ENCODE results near the gene PRPF38A. TPM values are rescaled to one million over a fixed set of nuclear protein-coding genes. Genes with fewer than 3 reads are reported as not detected.
A peak's percentile ranks its signal among the peaks of the same experiment; 100 is the strongest.
"Not testable (repeated sequence)": the region's sequence is repeated elsewhere in the genome, so short reads cannot be mapped to it uniquely, and the experiment has no call there.

The PRPF38A gene, protein sequence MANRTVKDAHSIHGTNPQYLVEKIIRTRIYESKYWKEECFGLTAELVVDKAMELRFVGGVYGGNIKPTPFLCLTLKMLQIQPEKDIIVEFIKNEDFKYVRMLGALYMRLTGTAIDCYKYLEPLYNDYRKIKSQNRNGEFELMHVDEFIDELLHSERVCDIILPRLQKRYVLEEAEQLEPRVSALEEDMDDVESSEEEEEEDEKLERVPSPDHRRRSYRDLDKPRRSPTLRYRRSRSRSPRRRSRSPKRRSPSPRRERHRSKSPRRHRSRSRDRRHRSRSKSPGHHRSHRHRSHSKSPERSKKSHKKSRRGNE
- total RNA-seq (2014; rRNA removed): 12.2 and 13.8 TPM in 2 replicates
- polyA plus RNA-seq (2012): 13.0 TPM

DNA sequence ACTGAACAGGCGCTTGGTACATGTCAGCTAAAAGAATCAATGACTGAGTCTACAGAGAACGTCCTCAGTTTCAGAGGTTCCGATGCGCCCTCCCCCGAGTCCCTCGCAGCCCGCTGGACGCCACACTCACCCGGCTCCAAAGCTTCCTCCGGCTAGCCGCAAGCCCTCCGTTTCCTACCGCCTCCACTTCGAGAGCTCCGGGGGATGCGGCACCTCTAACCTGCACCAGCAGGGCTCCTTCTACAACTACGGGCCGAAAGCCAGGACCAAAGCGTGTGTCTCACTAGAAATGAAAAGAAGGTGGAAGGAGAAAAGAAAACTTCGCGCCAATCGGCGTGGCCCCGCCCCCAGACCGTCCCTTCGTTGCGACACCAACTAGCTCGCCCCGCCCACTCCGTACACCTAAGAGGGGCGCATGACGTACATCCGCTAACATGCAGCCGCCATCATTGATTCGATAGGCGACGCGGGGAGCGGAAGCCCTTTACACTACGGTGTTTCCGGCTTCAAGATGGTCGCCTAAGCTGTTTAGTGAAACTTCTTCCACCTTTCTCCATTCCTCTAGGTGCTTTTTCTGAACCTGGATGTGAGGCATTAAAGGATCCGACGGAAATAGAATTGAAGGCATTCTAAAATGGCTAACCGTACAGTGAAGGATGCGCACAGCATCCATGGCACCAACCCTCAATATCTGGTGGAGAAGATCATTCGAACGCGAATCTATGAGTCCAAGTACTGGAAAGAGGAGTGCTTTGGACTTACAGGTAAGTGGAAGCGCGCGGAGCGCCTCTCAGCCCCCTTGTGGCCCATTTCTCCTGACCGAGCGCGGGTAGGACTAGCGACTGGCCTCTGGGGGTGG is at the start of gene PRPF38A, which contains the start of gene ORC1:
Gene PRPF38A (plus strand): TSS at position 487 of the 859 bp plus-strand sequence. CDS start 148 bp downstream, at position 635.
Gene ORC1 (minus strand): TSS at position 308 of the 859 bp plus-strand sequence. CDS start 2,200 bp downstream, outside the sequence.
- DNase-seq (ENCODE audit: low read depth): peak; percentile 96

DNA sequence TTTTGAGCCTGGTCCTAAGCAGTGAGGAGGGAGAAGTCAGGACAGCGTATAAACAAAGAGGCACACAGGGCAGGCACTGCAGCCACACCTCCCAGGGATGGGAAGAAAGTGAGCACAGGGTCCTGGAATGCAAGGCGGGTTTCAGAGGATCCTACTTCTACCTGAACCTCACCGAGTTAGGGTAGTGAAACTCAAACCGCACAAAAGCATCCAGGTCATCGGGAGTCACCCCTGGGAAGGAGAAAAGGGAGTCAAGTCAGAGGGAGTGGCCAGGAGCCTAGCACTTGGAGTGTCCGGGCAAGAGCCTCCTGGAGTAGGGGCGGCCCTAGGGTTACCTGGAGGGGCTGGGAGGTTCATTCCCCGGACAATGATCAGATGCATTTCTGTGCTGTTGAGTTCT is 49.0 kb upstream of the PRPF38A start:
- no peak for DNase-seq (ENCODE audit: low read depth)

DNA sequence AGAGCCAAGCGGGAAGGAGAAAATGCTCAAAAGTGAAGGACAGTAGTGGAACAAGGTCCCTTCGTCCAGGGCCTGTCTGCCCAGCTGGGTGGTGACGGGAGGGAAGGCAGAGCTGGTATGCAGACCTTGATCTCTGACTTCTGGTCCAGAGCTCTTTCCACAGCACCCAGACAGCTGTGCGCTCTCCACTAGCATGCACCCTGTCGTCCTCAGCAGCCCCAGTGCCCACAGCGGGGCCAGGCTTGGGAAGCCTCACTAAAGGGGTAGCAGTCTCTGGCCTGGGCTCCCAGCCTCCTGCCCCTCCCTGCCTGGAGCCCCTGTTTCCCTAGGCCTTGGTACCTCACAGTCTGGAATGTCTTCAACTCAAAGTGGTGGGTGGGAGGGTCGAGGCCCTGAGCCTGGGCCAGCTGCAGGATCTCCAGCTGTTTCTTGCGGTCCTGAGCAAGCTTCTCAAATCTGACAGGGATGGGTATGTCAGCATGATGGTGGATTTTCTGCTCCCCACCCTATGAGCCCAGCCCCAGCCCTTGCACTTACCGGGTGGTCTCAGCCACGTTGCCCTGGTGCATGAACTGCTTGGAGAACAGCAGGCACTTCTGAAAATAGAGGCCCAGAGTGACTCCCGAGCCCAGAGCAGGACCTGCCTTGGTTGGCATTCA is 48.4 kb upstream of the PRPF38A start:
- DNase-seq (ENCODE audit: low read depth): no peak

DNA sequence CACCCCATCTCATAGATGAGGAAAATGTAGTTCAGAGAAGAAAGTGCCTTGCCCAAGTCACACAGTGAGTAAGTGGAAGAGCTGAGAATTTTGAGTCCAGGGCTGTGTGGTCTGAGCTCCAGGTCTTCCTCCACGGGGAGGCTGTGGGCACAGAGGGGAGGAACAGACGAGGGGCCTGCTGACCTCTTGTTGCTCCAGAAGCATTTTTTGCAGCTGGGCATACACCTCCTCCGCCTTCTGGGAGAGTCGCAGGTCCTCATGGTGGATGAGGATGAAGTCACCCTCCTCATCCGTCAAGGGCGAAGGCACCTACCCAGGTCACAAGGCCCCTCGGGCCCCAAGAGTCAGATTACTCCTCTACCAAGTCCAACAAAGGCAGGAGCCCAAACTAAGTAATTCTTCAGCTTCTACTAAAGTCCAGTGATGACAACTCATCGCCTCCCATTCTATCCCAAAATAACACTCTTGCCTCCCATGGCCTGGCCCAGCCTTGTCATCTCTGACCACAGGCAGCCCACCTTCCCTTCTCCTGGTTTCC is 47.5 kb upstream of the PRPF38A start:
- DNase-seq (ENCODE audit: low read depth): no peak

DNA sequence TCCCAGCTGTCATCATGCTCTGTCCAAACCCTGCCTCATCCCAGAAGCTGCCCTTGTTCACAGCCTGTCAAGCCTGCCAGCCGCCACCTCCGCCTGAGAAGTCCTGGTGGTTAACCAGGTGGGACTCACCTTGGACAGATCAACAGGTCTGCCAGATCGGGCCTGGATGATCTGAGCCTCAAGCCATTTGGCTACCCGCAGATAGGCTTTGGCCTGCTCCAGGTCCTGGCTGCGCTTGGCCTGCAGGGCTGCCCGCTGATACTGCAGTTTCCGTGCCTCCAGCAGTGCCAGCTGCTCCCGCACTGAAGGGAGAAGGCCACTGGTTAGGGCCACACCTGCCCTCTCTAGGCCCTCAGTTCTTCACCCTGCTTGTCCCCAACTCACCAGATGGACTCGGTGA is 47.0 kb upstream of the PRPF38A start:
- DNase-seq (ENCODE audit: low read depth): no peak

DNA sequence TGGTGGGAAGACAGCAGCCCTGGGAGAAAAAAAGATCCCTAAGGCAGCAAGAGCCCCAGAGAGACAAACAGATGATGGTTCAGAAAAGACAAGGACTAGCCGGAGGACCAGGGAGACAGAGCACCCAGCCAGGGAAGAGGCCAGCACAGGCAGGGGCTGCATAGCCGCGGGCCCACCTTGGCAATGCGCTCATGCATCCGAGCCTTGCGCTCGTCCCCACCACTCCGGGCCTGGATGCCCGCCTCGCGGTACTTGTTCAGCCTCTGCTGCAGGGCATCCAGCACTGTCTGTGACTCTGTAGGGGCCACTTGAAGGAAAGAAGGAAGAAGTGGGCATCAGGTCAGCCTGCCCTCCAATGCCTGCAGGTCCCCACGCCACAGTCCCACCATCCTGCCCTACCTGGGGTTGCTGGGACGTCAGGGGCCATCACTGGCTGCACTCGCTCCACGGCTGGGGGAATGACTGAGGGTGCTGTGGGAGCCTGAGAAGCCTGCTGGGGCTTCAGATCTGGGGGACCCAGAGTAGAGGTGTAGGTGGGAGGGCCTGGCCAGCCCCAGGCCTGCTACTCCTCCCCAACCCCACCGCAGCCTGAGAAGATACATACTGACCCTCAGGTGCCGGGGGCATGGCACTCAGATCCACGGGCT is 45.4 kb upstream of the PRPF38A start:
- no peak for DNase-seq (ENCODE audit: low read depth)

DNA sequence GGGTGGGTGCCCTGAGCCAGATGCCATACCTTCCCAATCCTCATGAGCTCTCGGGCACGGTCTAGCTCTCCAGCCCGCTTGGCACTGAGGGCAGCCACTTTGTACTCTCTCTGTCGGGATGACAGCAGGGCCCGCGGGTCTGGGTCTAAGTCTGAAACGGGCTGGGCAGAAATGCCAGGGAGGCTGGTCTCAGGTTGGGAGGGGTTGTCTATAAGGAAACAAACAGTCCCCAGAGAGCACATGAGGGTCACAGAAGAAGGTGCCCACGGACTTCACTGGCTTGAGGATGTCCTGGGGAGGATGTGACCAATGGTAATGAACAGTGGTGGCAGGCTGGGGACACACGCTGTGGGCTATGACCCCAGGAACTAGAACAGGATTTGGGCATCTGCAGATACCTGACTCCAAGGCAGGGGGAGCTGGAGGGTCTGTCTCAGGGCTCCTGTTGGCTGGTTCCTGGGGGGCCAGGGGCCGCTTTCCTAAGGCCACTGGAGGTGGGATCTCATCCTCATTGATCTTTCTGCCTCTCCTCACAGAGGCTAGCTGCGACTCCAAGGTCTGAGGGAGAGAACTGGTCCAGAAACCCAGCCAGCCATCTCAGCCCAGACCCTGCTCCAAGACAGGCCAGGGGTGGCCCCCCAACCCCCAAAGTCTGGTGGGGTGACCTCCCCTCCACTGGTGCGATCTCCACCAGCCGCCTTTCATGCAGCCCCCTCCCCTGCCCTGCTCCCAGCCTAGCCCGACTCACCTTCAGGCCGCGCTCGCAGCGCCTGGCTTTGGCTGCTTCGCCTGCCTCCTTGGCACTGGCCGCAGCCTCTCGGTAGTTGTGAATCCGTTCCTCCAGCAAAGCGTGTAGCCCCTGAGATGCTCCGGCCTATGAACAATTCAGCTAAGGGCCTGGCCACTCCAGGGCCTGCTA is 44.5 kb upstream of the PRPF38A start:
- no peak for DNase-seq (ENCODE audit: low read depth)

DNA sequence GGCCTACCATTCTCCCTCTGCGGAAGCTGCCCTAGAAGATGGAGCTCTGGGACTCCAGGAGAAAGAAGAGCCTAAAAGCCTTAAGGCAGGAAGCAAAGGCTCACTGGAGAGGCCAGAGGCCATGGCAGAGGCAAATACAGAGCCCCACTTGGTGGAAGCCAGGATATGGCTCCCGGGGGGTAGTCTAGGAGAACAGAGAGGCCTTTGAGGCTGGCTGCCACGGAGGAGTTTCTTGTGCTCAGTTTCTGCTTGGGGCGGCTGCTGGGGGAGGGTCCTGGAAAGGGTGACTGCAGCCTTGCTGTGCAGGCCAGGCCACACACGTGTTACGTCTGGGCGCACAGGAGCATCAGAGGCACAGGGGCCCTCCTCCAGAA is 43.8 kb upstream of the PRPF38A start:
- DNase-seq (ENCODE audit: low read depth): no peak

DNA sequence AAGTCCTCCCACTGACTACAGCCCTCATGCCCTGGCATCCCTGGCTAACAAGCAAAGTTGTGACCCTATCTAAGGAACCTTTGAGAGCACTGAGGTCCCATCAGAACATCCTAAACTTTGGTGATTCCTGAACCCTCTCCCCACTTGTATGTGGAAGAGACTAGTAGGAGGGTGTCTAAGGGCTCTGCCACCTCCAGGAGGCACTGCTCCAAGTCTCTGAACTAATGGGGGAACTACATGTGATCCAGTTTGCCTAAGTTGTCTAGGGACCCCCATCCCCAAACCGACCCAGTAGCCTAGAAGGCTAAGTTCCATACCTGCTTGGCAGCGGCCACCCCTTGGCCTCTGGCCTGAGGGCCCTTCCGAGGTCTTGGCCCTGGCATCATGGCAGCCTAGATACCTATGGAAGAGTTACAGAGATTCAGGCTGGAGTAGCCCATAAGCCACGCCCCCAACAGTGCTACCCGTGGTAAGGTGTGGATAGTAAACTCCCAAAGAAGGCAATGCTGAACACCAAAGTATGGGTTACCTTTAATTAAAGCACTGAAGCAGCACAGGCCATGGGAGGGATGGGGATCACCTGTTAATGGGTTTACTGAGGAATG is 40.1 kb upstream of the PRPF38A start:
- no peak for DNase-seq (ENCODE audit: low read depth)

DNA sequence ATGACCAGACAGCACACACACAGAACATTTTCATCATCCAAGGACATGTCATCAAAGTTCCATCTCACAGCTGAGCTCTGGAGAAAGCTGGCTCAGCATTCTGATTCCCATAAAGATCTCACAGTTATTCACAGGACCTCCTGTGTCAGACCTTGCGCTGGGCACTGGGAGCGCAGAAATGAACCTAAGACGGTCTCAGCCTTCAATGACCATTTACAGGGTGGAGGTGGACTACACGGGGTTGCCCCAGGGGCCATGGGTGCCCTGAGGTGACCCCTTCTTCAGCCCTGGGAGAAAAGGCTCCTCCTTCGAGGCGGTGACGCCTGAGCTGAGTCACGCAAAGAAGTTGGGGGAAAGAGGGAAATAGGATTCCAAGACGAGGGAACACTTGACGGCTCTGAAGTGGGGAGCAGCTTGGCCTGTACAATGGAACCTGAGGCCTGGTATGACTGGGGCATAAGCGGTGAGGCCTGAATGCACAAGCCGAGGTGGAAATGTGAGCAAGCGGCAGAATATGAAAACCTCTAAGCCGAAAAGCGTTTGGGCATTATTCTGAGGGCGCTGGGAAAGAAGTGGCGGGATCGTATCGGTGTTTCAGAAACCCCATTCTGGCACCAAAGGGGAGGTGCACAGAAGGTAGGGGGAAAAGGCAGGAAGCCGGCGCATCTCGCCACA is 39.2 kb upstream of the PRPF38A start:
- DNase-seq (ENCODE audit: low read depth): peak; percentile 77

DNA sequence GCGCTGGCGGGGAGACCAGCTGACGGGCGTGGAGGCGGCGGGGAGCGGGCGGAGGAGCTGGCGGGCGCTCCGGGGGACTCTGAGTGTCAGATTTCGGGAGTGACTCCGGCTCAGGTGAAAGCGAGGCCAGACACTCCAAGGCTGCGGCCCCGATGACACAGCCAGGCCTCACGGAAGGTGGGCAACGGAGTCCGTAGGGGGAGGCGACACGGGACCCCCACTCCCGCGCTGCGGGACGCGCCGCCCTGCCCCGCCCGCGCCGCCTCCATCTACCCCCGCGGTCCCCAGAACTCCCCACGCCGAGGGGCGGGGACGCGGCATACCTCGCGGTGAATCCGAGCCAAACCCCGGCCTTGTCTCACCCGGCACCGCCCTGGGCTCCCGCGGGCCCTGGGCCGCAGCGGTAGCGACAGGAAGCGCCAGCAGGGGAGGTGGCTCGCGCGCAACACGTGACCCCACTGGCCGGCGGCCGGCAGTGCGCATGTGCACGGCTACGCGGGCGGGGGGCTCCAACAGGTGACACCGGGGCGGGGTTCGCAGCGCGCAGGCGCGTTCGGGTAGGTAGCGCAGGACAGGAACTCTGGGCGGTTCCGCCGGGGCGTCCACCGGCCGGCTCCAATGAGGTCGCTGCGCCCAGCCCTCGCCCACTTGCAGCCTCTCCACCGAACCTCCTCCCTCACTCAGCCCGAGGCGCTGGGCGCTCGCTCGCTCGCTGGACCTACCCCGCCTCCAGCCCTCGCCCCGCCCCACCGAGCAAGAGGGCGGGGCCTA is 38.5 kb upstream of the PRPF38A start, which contains the start of gene CC2D1B:
Gene CC2D1B (minus strand): TSS at position 460 of the 771 bp plus-strand sequence. CDS start 1,585 bp downstream, outside the sequence.
- DNase-seq (ENCODE audit: low read depth): peak; percentile 93

DNA sequence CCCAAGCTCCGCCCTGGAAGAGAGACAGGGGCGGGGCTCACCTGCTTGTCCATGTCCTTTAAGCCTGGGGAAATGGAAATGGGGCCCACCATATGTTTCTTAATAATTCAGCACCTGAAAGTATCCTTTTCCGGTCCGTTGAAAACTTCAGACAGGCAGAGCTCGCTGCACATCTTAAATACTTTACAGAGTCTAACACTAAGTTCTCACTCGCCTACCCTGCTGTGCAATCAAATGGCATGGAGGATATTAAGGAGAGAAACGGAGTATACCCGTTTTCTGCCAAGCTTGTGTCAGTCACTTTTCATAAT is 37.9 kb upstream of the PRPF38A start:
- no peak for DNase-seq (ENCODE audit: low read depth)

DNA sequence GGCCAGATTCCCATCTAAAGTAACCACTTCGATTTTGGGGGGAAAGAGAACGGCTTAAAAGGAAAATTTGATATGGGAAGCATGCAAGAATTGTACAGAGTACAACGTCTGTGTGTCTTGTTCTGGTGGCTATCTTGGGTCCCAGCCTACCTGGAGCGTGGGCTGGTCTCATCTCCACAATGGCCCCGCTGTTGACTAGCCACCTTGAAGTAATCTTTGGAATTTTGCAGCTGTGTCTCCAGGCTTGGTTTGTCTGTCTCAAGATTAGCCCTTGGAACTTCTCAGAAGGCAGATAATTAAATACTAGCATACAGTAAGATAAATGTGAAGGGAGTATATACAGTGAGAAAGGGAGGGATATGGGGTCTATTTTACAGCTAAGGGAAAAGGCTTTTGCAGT is 37.1 kb upstream of the PRPF38A start:
- DNase-seq (ENCODE audit: low read depth): no peak

DNA sequence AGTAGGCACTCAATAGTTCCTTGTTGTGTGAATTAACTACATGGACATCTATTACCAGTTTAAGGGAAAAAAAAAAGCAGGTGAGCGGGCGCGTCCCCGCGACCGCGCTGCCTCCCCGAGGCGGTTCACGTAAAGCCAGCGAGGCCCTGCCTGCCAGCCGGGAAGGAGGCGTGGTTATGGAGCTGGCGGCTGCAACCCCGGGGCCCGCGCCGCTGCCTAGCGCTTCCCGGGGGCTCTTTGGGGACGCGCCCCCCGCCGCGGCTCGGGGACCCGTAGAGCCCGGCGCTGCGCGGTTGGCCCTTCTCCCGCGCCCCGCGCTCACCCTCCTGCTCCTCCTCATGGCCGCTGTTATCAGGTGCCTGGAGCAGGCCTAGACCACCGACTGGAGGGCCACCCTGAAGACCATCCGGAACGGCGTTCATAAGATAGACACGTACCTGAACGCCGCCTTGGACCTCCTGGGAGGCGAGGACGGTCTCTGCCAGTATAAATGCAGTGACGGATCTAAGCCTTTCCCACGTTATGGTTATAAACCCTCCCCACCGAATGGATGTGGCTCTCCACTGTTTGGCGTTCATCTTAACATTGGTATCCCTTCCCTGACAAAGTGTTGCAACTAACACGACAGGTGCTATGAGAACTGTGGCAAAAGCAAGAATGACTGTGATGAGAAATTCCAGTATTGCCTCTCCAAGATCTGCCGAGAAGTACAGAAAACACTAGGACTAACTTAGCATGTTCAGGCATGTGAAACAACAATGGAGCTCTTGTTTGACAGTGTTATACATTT is 35.8 kb upstream of the PRPF38A start:
- DNase-seq (ENCODE audit: low read depth): peak; percentile 35

DNA sequence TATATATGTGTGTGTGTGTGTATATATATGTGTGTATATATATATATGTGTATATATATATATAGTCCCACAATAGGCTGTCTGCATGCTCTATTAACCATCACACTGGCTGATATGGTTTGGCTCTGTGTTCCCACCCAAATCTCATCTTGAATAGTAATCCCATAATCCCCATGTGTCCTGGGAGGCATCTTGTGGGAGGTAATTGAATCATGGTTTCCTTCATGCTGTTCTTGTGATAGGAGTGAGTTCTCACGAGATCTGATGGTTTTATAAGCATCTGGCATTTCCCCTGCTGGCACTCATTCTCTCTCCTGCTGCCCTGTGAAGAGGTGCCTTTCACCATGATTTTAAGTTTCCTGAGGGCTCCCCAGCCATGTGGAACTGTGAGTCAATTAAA is 34.6 kb upstream of the PRPF38A start:
- not testable (repeated sequence) for DNase-seq (ENCODE audit: low read depth)

DNA sequence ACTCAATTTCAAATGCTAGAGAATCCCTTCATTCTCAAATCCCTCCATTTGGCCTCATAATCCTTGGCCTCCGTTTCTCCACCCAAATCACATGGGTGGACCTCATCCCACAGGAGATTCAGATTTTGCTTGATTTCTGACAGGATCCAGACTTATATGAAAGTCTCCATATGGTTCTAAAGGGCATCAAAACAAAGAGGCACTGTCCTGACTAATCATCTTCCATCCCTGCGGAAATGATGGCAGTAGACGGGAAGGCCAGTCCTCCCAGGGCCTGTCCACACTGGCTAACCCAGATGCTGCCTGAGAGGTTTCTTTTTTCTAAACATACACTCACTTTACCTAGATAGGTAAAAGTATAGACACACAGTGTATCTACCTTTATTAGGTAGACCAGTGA is 19.0 kb upstream of the PRPF38A start:
- DNase-seq (ENCODE audit: low read depth): no peak

DNA sequence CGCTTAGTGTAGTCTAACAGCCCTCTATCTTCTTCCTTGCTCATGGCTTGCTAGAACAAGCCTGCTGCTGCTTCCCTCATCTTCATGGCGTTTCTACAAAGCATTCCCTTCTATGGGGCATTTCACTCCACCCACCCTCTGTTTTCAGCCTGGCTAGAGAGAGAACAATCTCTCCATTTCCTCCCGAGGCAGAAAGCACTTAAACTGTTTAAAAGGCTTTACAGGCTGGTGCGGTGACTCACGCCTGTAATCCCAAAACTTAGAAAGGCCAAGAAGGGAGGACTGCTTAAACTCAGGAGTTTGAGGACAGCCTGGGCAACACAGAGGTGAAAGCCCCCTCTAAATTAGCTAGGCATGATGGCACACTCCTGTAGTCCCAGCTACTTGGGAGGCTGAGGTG is 17.9 kb upstream of the PRPF38A start:
- DNase-seq (ENCODE audit: low read depth): no peak

DNA sequence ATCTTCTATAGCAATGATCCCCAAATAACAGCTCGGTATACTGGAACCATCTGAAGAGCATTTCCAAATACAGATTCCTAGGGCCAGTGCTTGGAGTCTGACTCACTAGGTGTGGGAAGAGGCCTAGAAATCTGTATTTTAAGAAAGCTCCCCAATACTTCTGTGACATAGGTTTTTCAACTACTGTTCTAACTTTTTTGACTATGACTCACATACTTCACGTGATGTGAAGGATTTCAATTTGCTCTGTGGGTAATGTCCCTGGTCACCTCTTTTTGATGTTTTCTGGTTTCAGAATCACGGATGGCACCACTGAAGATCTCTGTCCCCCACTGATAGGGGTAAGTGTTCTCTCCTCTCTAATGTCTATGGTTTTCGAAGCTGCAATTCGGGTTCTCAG is 11.2 kb upstream of the PRPF38A start:
- DNase-seq (ENCODE audit: low read depth): no peak
